Bronchial epithelial cell (primary cell): ENCODE results near the gene RASSF5. TPM values are rescaled to one million over a fixed set of nuclear protein-coding genes. Genes with fewer than 3 reads are reported as not detected.

Source experiments
- DNase-seq: peaks from one replicate; pipeline ENCODE4 v3.0.0-alpha.2; 2010; ENCODE audit warnings: low read depth
- FAIRE-seq: peaks from 2 replicates; lab custom pipeline; 2011; peaks lifted over from hg19 to GRCh38; lab: Jason Lieb, UNC
- H3K27me3 ChIP-seq: 2 replicates; pipeline ENCODE4 v1.5.1; 2011; ENCODE audit warnings: low read length; ENCODE audit not compliant: control insufficient read depth, insufficient read depth
- H3K36me3 ChIP-seq: 2 replicates; pipeline ENCODE4 v1.5.1; 2011; ENCODE audit warnings: low read length; ENCODE audit not compliant: control insufficient read depth, insufficient read depth
- H3K4me3 ChIP-seq: 2 replicates; pipeline ENCODE4 v1.5.1; 2011; ENCODE audit warnings: mild to moderate bottlenecking, low read depth, low read length, control low read depth
- total RNA-seq: library from RNA; depleted of rRNA; stranded (reverse); fragments of >200 nt; gene quantifications from 2 replicates; pipeline ENCODE4 v1.2.1, GENCODE V29; 2014
- TF ChIP-seq, protein P1 (sequence below): IDR thresholded peaks from 2 replicates; pipeline ENCODE4 v1.5.1; 2011; ENCODE audit warnings: mild to moderate bottlenecking, moderate library complexity, low read length, control low read depth, inconsistent platforms; ENCODE audit not compliant: insufficient read depth, severe bottlenecking

Gene RASSF5
- total RNA-seq, 1 donor from 2014 or later = 3.4 TPM

DNA sequence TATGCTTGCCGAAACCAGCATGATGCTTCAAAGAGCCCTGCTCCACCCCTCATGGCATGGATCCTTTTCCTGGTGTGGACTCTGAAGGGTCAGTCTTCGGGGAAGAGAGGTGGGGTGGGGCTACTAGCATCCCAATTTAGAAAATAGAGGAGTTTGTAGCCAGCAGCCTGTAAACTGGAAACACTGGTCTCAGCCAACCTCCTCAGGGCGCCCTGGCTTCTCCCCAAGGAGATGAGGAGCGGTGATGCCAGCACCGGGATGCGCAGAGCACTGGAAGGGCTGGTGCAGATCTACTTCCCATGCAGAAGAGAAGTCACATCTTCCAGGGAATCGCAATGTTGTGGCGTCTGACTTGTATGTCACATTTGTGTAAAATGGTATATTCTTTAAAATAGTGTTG is 43.4 kb upstream of the RASSF5 start:
- Histone ChIP-seq H3K27me3 (no peaks in the 10 kb centered on the region), H3K4me3 (no peak overlapping the region), H3K36me3 (no peaks in the 10 kb centered on the region)
- no peak for FAIRE-seq
- no peak for DNase-seq
- TF ChIP-seq, protein P1, sequence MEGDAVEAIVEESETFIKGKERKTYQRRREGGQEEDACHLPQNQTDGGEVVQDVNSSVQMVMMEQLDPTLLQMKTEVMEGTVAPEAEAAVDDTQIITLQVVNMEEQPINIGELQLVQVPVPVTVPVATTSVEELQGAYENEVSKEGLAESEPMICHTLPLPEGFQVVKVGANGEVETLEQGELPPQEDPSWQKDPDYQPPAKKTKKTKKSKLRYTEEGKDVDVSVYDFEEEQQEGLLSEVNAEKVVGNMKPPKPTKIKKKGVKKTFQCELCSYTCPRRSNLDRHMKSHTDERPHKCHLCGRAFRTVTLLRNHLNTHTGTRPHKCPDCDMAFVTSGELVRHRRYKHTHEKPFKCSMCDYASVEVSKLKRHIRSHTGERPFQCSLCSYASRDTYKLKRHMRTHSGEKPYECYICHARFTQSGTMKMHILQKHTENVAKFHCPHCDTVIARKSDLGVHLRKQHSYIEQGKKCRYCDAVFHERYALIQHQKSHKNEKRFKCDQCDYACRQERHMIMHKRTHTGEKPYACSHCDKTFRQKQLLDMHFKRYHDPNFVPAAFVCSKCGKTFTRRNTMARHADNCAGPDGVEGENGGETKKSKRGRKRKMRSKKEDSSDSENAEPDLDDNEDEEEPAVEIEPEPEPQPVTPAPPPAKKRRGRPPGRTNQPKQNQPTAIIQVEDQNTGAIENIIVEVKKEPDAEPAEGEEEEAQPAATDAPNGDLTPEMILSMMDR = no peak

- no peak overlapping the region for H3K4me3 ChIP-seq
- no peaks in the 10 kb centered on the region for H3K36me3 ChIP-seq
- no peaks in the 10 kb centered on the region for H3K27me3 ChIP-seq
- FAIRE-seq = no peak
- peak; percentile 77 for DNase-seq
- TF ChIP-seq, protein P1 = no peak
These were observed 42.8 kb upstream of the RASSF5 start for GRCh38 chr1:206464456-206464964.

DNA sequence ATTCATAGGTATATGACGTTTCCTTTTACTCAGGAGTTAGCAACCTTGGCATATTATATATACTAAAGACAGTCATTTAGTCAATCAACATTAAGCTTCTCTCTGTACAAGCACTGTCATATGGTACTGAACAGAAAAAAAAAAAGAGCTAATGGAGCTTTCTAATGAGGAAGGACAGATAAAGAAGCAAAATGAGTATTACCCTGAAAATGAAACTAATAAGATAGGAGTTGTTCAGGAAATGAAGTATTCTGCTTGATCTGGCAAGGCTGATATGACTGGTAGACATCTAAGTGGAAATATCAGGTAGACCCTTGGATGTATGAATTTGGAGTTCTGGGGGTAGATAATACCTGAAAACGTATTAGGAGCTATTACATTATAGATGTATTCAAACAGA is 41.4 kb upstream of the RASSF5 start:
- Histone ChIP-seq H3K27me3 (no peaks in the 10 kb centered on the region), H3K4me3 (no peak overlapping the region), H3K36me3 (no peaks in the 10 kb centered on the region)
- FAIRE-seq (no peak), DNase-seq (no peak)
- TF ChIP-seq, protein P1 = no peak

- no peak for DNase-seq
- no peaks in the 10 kb centered on the region for H3K27me3 ChIP-seq
- no peaks in the 10 kb centered on the region for H3K36me3 ChIP-seq
- no peak overlapping the region for H3K4me3 ChIP-seq
- no peak for FAIRE-seq
- TF ChIP-seq, protein P1 = no peak
These were observed 40.3 kb upstream of the RASSF5 start for GRCh38 chr1:206466840-206467649.

GRCh38 chr1:206467915-206468314 is 39.4 kb upstream of the RASSF5 start:
- FAIRE-seq (no peak), DNase-seq (peak; percentile 25)
- Histone ChIP-seq H3K36me3 (no peaks in the 10 kb centered on the region), H3K27me3 (no peaks in the 10 kb centered on the region), H3K4me3 (no peak overlapping the region)
- TF ChIP-seq, protein P1 = no peak

DNA sequence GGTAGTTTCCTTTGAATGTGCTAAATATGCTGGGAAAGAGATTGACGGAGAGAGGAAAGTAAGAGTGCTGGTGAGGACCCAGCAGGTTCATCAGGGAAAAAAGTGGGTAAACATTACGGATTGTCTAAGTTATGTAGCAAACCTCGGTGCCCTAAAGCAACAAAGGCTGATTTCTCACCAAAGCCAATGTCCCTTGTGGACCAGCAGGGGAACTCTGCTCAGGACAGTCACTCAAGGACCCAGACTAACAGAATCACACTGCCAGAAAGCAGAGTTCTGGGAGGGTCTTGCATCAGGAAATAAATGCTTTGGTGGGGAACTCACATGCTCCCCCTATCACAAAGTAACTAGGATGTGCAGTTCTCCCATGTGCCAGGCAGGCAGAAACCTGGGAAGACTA is 38.8 kb upstream of the RASSF5 start:
- FAIRE-seq = no peak
- no peak for DNase-seq
- no peaks in the 10 kb centered on the region for H3K27me3 ChIP-seq
- peaks cover 2% of the 10 kb centered on the region for H3K36me3 ChIP-seq
- no peak overlapping the region for H3K4me3 ChIP-seq
- TF ChIP-seq, protein P1 = no peak
